Measurements from ENCODE around the gene RABEP1. TPM values are rescaled to one million over a fixed set of nuclear protein-coding genes. Genes with fewer than 3 reads are reported as not detected.

The RABEP1 gene
- polyA plus RNA-seq, 1 experiment: 46.9 TPM

- POLR2A ChIA-PET: no interaction called here
- Histone ChIP-seq H3K27ac (ENCODE audit: low read depth, low read length) (no peak overlapping the region), H3K9me3 (ENCODE audit: control insufficient read depth, insufficient read depth, low read length) (no peaks in the 10 kb centered on the region), H3K27me3 (ENCODE audit: control insufficient read depth, insufficient read depth, low read length) (no peaks in the 10 kb centered on the region), H3K4me3 (ENCODE audit: low read depth, low read length) (no peak overlapping the region)
- DNase-seq (ENCODE audit: low read depth, low spot score): no peak
- no peak for TF ChIP-seq CTCF (IDR thresholded peaks at IDR 0.05; ENCODE audit: low read depth, low read length)
- CTCF ChIA-PET: interaction anchor here (1.8 kb wide), 1 partner anchor 15 kb away, joined by 6 read pairs; no protein-coding TSS in a partner anchor
Observed at GRCh38 chr17:5291683-5292350, 9.7 kb downstream of the RABEP1 start.

DNA sequence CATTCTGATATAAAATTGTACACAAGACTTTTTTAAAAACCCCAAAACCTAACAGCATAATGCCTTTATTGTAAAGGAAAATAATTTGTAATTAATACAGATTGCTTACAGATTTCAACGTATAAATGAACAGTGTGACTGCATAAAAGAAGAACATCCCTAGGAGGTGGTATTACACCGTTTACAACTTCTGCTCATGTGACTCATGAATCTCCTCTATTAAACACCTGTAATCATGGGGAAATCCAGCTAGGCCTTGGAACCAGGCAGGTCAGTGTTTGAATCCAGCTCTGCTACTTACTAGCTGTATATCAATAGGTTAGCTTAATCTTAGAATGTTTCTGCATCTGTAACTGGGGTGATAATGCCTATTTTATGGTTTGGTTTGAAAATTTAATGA lies 15.2 kb downstream of the RABEP1 start:
- Histone ChIP-seq H3K27ac (ENCODE audit: low read depth, low read length) (no peak overlapping the region), H3K9me3 (ENCODE audit: control insufficient read depth, insufficient read depth, low read length) (no peaks in the 10 kb centered on the region), H3K27me3 (ENCODE audit: control insufficient read depth, insufficient read depth, low read length) (no peaks in the 10 kb centered on the region), H3K4me3 (ENCODE audit: low read depth, low read length) (no peak overlapping the region)
- ChIA-PET POLR2A (no interaction called here), CTCF (interaction anchor here (1.2 to 3.5 kb wide), 3 partner anchors 9 to 142 kb away, joined by 3 to 25 read pairs (median 6); partner anchors contain the start of gene C1QBP)
- no peak for DNase-seq (ENCODE audit: low read depth, low spot score)
- no peak for TF ChIP-seq CTCF (IDR thresholded peaks at IDR 0.05; ENCODE audit: low read depth, low read length)

GRCh38 chr17:5299383-5299782 lies 17.3 kb downstream of the RABEP1 start:
- H3K4me3 ChIP-seq (ENCODE audit: low read depth, low read length): no peak overlapping the region
- no peak for TF ChIP-seq CTCF (IDR thresholded peaks at IDR 0.05; ENCODE audit: low read depth, low read length)
- POLR2A ChIA-PET: no interaction called here
- DNase-seq (ENCODE audit: low read depth, low spot score): no peak
- CTCF ChIA-PET: no interaction called here
- no peaks in the 10 kb centered on the region for H3K27me3 ChIP-seq (ENCODE audit: control insufficient read depth, insufficient read depth, low read length)
- H3K9me3 ChIP-seq (ENCODE audit: control insufficient read depth, insufficient read depth, low read length): no peaks in the 10 kb centered on the region
- no peak overlapping the region for H3K27ac ChIP-seq (ENCODE audit: low read depth, low read length)

- no peak for DNase-seq (ENCODE audit: low read depth, low spot score)
- POLR2A ChIA-PET: no interaction called here
- Histone ChIP-seq H3K4me3 (ENCODE audit: low read depth, low read length) (no peak overlapping the region), H3K27ac (ENCODE audit: low read depth, low read length) (no peak overlapping the region), H3K9me3 (ENCODE audit: control insufficient read depth, insufficient read depth, low read length) (no peaks in the 10 kb centered on the region), H3K27me3 (ENCODE audit: control insufficient read depth, insufficient read depth, low read length) (no peaks in the 10 kb centered on the region)
- TF ChIP-seq CTCF (IDR thresholded peaks at IDR 0.05; ENCODE audit: low read depth, low read length): no peak
- CTCF ChIA-PET: no interaction called here
Observed at GRCh38 chr17:5304636-5305035, 22.6 kb downstream of the RABEP1 start.

- ChIA-PET CTCF (no interaction called here), POLR2A (no interaction called here)
- H3K27me3 ChIP-seq (ENCODE audit: control insufficient read depth, insufficient read depth, low read length): no peaks in the 10 kb centered on the region
- H3K27ac ChIP-seq (ENCODE audit: low read depth, low read length): no peak overlapping the region
- no peaks in the 10 kb centered on the region; the same call in 1 of the 2 replicates for H3K9me3 ChIP-seq (ENCODE audit: control insufficient read depth, insufficient read depth, low read length)
- no peak overlapping the region for H3K4me3 ChIP-seq (ENCODE audit: low read depth, low read length)
- DNase-seq (ENCODE audit: low read depth, low spot score): no peak
- TF ChIP-seq CTCF (IDR thresholded peaks at IDR 0.05; ENCODE audit: low read depth, low read length): no peak
Observed at GRCh38 chr17:5309851-5310250, 27.8 kb downstream of the RABEP1 start.

All from AG04450 (cell line).